RKO (cell line): ENCODE measurements around the gene KRT79.
A peak's percentile ranks its signal among the peaks of the same experiment; 100 is the strongest.
"Not testable (repeated sequence)": the region's sequence is repeated elsewhere in the genome, so short reads cannot be mapped to it uniquely, and the experiment has no call there.

ENCODE experiments used
- DNase-seq: peaks from one replicate; pipeline ENCODE4 v3.0.0-alpha.2; 2016; ENCODE audit warnings: low spot score

Gene KRT79

GRCh38 chr12:52860102-52860823 is 26.2 kb upstream of the KRT79 start:
- DNase-seq: no peak

- DNase-seq: no peak
These were observed 23.4 kb upstream of the KRT79 start for GRCh38 chr12:52857500-52857899.

GRCh38 chr12:52856787-52857186 is 22.7 kb upstream of the KRT79 start:
- no peak for DNase-seq

GRCh38 chr12:52856077-52856476 is 22.0 kb upstream of the KRT79 start:
- not testable (repeated sequence) for DNase-seq

- no peak for DNase-seq
These were observed 17.7 kb upstream of the KRT79 start for GRCh38 chr12:52851787-52852186.

GRCh38 chr12:52850681-52851080 is 16.6 kb upstream of the KRT79 start:
- DNase-seq: no peak

GRCh38 chr12:52849511-52849910 is 15.4 kb upstream of the KRT79 start:
- no peak for DNase-seq

GRCh38 chr12:52848661-52849255 is 14.6 kb upstream of the KRT79 start, which contains the start of gene KRT78:
KRT78 (minus strand) TSS chr12:52848994; CDS start chr12:52848930, 64 bp downstream.
- no peak for DNase-seq

- no peak for DNase-seq
These were observed 13.4 kb upstream of the KRT79 start for GRCh38 chr12:52847335-52848102.

GRCh38 chr12:52846356-52846970 is 12.4 kb upstream of the KRT79 start:
- no peak for DNase-seq

GRCh38 chr12:52845946-52846345 is 11.8 kb upstream of the KRT79 start:
- no peak for DNase-seq

GRCh38 chr12:52844386-52844785 is 10.3 kb upstream of the KRT79 start:
- no peak for DNase-seq

GRCh38 chr12:52839436-52840105 is 5.5 kb upstream of the KRT79 start:
- no peak for DNase-seq

- no peak for DNase-seq
These were observed 4.7 kb upstream of the KRT79 start for GRCh38 chr12:52838609-52839435.

GRCh38 chr12:52837781-52838608 is 3.9 kb upstream of the KRT79 start:
- DNase-seq: no peak

- DNase-seq: peak; percentile 51
These were observed 3.3 kb upstream of the KRT79 start for GRCh38 chr12:52837413-52837741.

GRCh38 chr12:52836491-52837412 is 2.6 kb upstream of the KRT79 start:
- no peak for DNase-seq

- DNase-seq: peak; percentile 39
These were observed 1.9 kb upstream of the KRT79 start for GRCh38 chr12:52836042-52836466.
